Astrocyte of the cerebellum (primary cell): ENCODE results near the gene DACH2.

Experiments
- DNase-seq: peaks from one replicate; pipeline ENCODE4 v3.0.0-alpha.2; 2011; ENCODE audit warnings: low read depth
- H3K4me3 ChIP-seq: 2 replicates; pipeline ENCODE4 v1.5.1; 2011; ENCODE audit warnings: mild to moderate bottlenecking, low read depth, low read length, moderate library complexity
- in situ Hi-C: cut with HindIII; loops from 2 replicates; pipeline ENCODE4 v1.10.0; 2017; ENCODE audit warnings: low sequenced_read_pairs
- TF ChIP-seq, protein P1 (sequence below): IDR thresholded peaks from 2 replicates; pipeline ENCODE4 v1.5.1; 2012; ENCODE audit warnings: low read length, low read depth, moderate library complexity, mild to moderate bottlenecking; ENCODE audit errors: missing control alignments

DACH2 gene

DNA sequence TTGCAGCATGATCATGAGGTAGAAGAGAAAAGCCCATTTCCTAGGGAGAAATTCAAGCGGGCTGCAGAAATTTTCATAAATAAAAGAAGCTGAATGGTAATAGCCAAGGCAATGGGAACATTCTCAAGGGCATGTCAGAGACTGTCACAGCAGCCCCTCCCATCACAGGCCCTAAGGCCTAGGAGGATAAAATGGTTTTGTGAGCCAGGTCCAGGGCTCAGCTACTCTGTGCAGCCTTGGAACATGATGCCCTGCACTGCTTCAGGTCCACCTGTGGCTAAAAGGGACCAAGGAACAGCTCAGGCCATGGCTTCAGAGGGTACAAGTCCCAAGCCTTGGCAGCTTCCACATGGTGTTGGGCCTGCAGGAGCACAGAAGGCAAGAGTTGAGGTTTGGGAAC, 93.3 kb downstream of the DACH2 start:
- in situ Hi-C loops: no loop called here
- TF ChIP-seq, protein P1, sequence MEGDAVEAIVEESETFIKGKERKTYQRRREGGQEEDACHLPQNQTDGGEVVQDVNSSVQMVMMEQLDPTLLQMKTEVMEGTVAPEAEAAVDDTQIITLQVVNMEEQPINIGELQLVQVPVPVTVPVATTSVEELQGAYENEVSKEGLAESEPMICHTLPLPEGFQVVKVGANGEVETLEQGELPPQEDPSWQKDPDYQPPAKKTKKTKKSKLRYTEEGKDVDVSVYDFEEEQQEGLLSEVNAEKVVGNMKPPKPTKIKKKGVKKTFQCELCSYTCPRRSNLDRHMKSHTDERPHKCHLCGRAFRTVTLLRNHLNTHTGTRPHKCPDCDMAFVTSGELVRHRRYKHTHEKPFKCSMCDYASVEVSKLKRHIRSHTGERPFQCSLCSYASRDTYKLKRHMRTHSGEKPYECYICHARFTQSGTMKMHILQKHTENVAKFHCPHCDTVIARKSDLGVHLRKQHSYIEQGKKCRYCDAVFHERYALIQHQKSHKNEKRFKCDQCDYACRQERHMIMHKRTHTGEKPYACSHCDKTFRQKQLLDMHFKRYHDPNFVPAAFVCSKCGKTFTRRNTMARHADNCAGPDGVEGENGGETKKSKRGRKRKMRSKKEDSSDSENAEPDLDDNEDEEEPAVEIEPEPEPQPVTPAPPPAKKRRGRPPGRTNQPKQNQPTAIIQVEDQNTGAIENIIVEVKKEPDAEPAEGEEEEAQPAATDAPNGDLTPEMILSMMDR: no peak
- H3K4me3 ChIP-seq: no peak overlapping the region
- no peak for DNase-seq

DNA sequence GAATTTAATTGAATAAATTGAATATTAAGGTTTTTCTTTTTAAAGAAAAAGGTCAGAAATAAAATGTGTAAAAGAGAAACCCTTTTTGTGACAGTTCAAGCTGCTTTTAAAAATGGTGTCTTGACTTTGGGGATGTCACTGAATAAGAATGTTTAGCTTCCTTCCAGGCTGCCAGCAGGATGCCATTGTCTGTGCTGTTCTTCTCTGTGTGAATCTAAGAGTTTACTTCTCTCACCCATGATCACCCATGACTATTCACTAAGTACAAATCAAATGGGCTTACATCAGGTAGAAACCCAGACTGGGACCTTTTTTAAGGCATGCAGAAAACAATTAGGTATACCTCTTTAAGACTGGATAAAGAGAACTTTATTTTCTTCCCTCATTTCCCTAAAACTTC, 115.3 kb downstream of the DACH2 start:
- TF ChIP-seq, protein P1: no peak
- in situ Hi-C loops: no loop called here

DNA sequence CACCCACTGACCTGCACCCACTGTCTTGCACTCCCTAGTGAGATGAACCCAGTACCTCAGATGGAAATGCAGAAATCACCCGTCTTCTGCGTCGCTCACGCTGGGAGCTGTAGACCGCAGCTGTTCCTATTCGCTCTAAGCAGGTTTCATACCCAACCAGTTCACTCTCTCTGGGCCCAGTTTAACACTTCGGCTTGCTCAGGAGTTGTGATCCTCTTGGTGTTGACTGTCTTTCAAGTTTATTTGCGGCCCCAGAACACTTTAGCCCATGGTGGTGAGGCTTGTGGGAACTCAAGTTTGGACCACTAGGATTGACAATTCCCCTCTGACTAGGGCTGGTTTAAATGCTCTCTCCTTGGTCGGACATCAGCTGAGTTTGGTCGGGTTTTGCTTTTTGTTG, 147.0 kb downstream of the DACH2 start:
- DNase-seq: no peak
- no peak overlapping the region for H3K4me3 ChIP-seq
- in situ Hi-C loops: no loop called here
- TF ChIP-seq, protein P1: no peak

More for the DNA sequence above, 115.3 kb downstream of the DACH2 start:
- DNase-seq: no peak
- no peak overlapping the region for H3K4me3 ChIP-seq

DNA sequence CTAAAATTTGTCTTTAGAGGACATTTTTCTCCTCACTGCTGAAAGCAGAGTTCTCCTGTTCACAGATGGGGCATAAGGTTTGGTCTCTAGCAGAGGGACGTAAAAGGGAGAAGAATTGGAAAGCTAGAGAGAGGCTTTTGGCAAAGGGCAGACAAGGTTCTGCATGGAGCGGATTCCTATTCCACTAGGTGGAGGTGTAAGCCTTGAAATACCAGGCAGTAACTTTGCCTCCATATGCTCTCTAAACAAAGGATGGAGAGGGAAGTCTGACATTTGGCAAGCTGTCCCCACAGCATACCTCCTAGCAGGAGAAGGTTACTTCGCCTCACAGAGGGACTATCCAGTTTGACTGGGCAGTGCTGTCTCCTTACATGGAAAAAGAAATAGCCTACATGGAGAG, 174.7 kb downstream of the DACH2 start:
- DNase-seq: no peak

DNA sequence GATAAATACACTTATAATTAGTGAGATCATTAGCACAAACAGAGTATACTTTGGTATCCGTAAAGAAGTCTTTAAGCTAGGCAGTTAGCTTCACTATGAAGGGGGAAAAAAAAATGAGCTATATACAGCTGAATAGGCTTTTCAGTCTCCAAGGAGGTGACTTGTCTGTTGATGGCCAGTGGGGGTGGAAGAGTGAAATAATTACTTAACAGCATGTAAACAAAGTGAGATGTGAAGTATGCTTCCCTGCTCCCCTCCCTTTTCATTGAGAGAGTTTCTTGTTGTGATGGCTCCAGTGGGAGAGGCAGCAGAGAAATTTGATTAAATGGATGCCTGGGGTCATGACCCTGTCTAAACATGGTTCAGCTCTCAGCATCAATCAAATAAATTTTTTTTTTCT, 180.9 kb downstream of the DACH2 start:
- DNase-seq: no peak
- in situ Hi-C loops: no loop called here
- no peak overlapping the region for H3K4me3 ChIP-seq
- TF ChIP-seq, protein P1: no peak

More for the DNA sequence above, 174.7 kb downstream of the DACH2 start:
- in situ Hi-C loops: no loop called here
- no peak overlapping the region for H3K4me3 ChIP-seq
- TF ChIP-seq, protein P1: no peak

DNA sequence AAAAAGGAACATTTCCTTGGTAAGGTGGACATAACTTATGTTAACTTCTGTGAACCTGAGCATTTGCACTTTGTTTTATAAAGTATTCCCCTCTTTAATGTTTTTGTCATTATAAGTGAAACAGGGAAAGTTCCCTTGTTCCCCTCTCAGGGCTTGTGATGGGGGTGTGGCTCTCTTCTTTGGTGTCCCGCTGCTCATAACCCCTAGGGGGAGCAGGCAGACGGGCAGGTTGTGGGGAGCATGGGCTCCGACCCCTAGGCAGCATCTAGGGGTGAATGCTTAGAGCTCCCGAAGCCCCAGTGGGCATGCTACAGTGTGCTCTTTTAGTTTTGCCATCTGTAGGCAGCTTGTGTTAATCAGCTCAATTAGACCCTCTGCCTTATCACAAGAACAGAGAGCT, 200.4 kb downstream of the DACH2 start:
- no peak overlapping the region for H3K4me3 ChIP-seq
- in situ Hi-C loops: no loop called here
- TF ChIP-seq, protein P1: no peak
- no peak for DNase-seq

DNA sequence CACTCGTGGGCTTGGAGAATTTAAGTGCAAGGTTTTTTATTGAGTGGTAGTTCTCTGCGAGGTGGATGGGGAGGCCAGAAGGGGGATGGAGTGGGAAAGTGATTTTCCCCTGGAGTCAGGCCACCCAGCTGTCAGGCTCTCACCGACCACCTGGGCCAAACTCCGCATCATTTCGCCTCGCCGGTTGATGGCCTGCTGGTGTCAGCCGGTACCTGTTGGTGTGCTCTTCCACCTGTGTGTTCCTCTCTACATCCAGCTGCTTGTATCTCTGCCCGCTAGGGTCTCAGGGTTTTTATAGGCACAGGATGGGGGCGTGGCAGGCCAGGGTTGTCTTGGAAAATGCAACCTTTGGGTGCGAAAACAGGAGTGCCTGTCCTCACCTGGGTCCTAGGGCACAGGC, 200.9 kb downstream of the DACH2 start:
- in situ Hi-C loops: no loop called here
- H3K4me3 ChIP-seq: no peak overlapping the region
- no peak for DNase-seq
- TF ChIP-seq, protein P1: no peak
